IMR-90 (cell line): ENCODE data around the gene KRT4. TPM values are rescaled to one million over a fixed set of nuclear protein-coding genes. Genes with fewer than 3 reads are reported as not detected.

Experiments used
- ATAC-seq: fragments of 200-7000 bp; cut with Tn5 transposase; 2 replicates; pipeline ENCODE4 v1.9.1; 2020; ENCODE audit warnings: low read depth, mild to moderate bottlenecking, moderate library complexity
- BruUV-seq: library from RNA; stranded (reverse); fragments of 400-500 nt; replicated peaks from 2 replicates; lab custom pipeline; 2021; lab: Mats Ljungman, UMichigan
- CTCF ChIA-PET: fragments of 300-600 bp; formaldehyde crosslinking; extraction: SDS; loops from one replicate; lab custom pipeline; 2021; ENCODE audit warnings: antibody characterized with exemption; lab: Yijun Ruan, JAX
- POLR2A ChIA-PET: fragments of 300-600 bp; sonication (Branson Sonifier 250); formaldehyde crosslinking; loops from one replicate; lab custom pipeline; 2022; ENCODE audit warnings: antibody characterized with exemption; ENCODE audit not compliant: unreplicated experiment; lab: Charles Lee
- DNase-seq: peaks from one replicate; pipeline ENCODE4 v3.0.0; 2013
- H2AFZ ChIP-seq: replicated peaks from 2 replicates; pipeline ENCODE3; 2013; ENCODE audit warnings: low read length, mild to moderate bottlenecking; ENCODE audit not compliant: poor library complexity
- H2AK5ac ChIP-seq: 2 replicates; pipeline ENCODE4 v1.6.1; 2013; ENCODE audit warnings: low read depth, low read length, inconsistent platforms
- H2AK9ac ChIP-seq: replicated peaks from 2 replicates; pipeline ENCODE3; 2013; ENCODE audit warnings: mild to moderate bottlenecking, low read depth, low read length, moderate library complexity; ENCODE audit not compliant: poor library complexity
- H2BK120ac ChIP-seq: 2 replicates; pipeline ENCODE4 v1.6.1; 2013; ENCODE audit warnings: low read depth, low read length, inconsistent platforms
- H2BK15ac ChIP-seq: 3 replicates; pipeline ENCODE4 v1.6.1; 2013; ENCODE audit warnings: low read depth, low read length, inconsistent platforms
- H2BK20ac ChIP-seq: 2 replicates; pipeline ENCODE4 v1.6.1; 2013; ENCODE audit warnings: low read depth, mild to moderate bottlenecking, inconsistent platforms, low read length, moderate library complexity
- H2BK5ac ChIP-seq: 2 replicates; pipeline ENCODE4 v1.6.1; 2013; ENCODE audit warnings: mild to moderate bottlenecking, low read depth, low read length, inconsistent platforms; ENCODE audit not compliant: poor library complexity, severe bottlenecking
- H3K14ac ChIP-seq: replicated peaks from 2 replicates; pipeline ENCODE4 v1.6.1; 2013; ENCODE audit warnings: low read depth, low read length, inconsistent platforms
- H3K18ac ChIP-seq: 2 replicates; pipeline ENCODE4 v1.6.1; 2013; ENCODE audit warnings: low read depth, low read length, control low read depth
- H3K23ac ChIP-seq: 2 replicates; pipeline ENCODE4 v1.6.1; 2013; ENCODE audit warnings: low read depth, low read length, inconsistent platforms
- H3K27ac ChIP-seq: 2 replicates; pipeline ENCODE4 v1.5.1; 2013; ENCODE audit warnings: mild to moderate bottlenecking, control low read depth, low read length; ENCODE audit not compliant: insufficient read depth
- H3K27me3 ChIP-seq: 2 replicates; pipeline ENCODE4 v1.6.1; 2013; ENCODE audit warnings: low read length; ENCODE audit not compliant: control insufficient read depth, insufficient read depth
- H3K36me3 ChIP-seq: 2 replicates; pipeline ENCODE4 v1.6.1; 2013; ENCODE audit warnings: low read length, mixed read lengths; ENCODE audit not compliant: control insufficient read depth, insufficient read depth
- H3K4ac ChIP-seq: 2 replicates; pipeline ENCODE4 v1.6.1; 2013; ENCODE audit warnings: low read depth, low read length, inconsistent platforms
- H3K4me1 ChIP-seq: 2 replicates; pipeline ENCODE4 v1.6.1; 2013; ENCODE audit warnings: low read length, mixed read lengths; ENCODE audit not compliant: control insufficient read depth, insufficient read depth
- H3K4me2 ChIP-seq: 2 replicates; pipeline ENCODE4 v1.6.1; 2013; ENCODE audit warnings: low read depth, mild to moderate bottlenecking, control low read depth, low read length, moderate library complexity
- H3K4me3 ChIP-seq: 2 replicates; pipeline ENCODE4 v1.5.1; 2013; ENCODE audit warnings: low read depth, mild to moderate bottlenecking, control low read depth, low read length, moderate library complexity; ENCODE audit not compliant: insufficient read depth
- H3K56ac ChIP-seq: 2 replicates; pipeline ENCODE4 v1.6.1; 2013; ENCODE audit warnings: low read length, inconsistent platforms; ENCODE audit not compliant: insufficient read depth; ENCODE audit errors: extremely low read depth
- H3K79me1 ChIP-seq, 2 experiments: 2 replicates each; pipeline ENCODE4 v1.6.1; 2013; ENCODE audit warnings: low read length in 2 of 2, inconsistent platforms in 1 of 2, low read depth in 1 of 2
- H3K9ac ChIP-seq: 2 replicates; pipeline ENCODE4 v1.6.1; 2013; ENCODE audit warnings: low read depth, low read length, control low read depth
- H3K9me1 ChIP-seq: 2 replicates; pipeline ENCODE4 v1.6.1; 2013; ENCODE audit warnings: low read length, inconsistent platforms; ENCODE audit not compliant: insufficient read depth
- H3K9me3 ChIP-seq: 2 replicates; pipeline ENCODE4 v1.6.1; 2013; ENCODE audit warnings: low read length; ENCODE audit not compliant: control insufficient read depth, insufficient read depth
- H4K20me1 ChIP-seq: 2 replicates; pipeline ENCODE4 v1.6.1; 2013; ENCODE audit warnings: low read length, inconsistent platforms; ENCODE audit not compliant: insufficient read depth
- H4K5ac ChIP-seq: 2 replicates; pipeline ENCODE4 v1.6.1; 2013; ENCODE audit warnings: mild to moderate bottlenecking, low read depth, low read length, control low read depth
- H4K8ac ChIP-seq, 2 experiments: 2 replicates each; pipeline ENCODE4 v1.6.1; 2013; ENCODE audit warnings: low read depth in 2 of 2, low read length in 2 of 2, control low read depth in 1 of 2, inconsistent platforms in 1 of 2
- H4K91ac ChIP-seq: 2 replicates; pipeline ENCODE4 v1.6.1; 2013; ENCODE audit warnings: low read depth, low read length, inconsistent platforms; ENCODE audit not compliant: insufficient read depth
- CEBPB ChIP-seq: IDR thresholded peaks from 2 replicates; pipeline ENCODE4 v1.6.1; 2012; ENCODE audit warnings: low read depth, low read length, improper control_type of control experiment
- FOS ChIP-seq: fragments of 150-350 bp; IDR thresholded peaks from 2 replicates; pipeline ENCODE4 v1.6.1; 2016; ENCODE audit warnings: low read depth, low read length
- MAZ ChIP-seq: IDR thresholded peaks from 2 replicates; pipeline ENCODE4 v1.6.1; 2012; ENCODE audit warnings: low read depth, mild to moderate bottlenecking, low read length, improper control_type of control experiment, moderate library complexity, borderline replicate concordance
- MXI1 ChIP-seq: IDR thresholded peaks from 2 replicates; pipeline ENCODE4 v1.6.1; 2012; ENCODE audit warnings: low read depth, mild to moderate bottlenecking, low read length, moderate library complexity, borderline replicate concordance
- NFE2L2 ChIP-seq: fragments of 150-350 bp; IDR thresholded peaks from 2 replicates; pipeline ENCODE4 v1.6.1; 2016; ENCODE audit warnings: low read depth, mild to moderate bottlenecking, low read length
- POLR2A ChIP-seq: IDR thresholded peaks from 2 replicates; pipeline ENCODE4 v1.6.1; 2012; ENCODE audit warnings: mild to moderate bottlenecking, low read depth, low read length
- RCOR1 ChIP-seq: IDR thresholded peaks from 2 replicates; pipeline ENCODE4 v1.6.1; 2012; ENCODE audit warnings: mild to moderate bottlenecking, low read length, improper control_type of control experiment; ENCODE audit not compliant: insufficient replicate concordance
- RFX5 ChIP-seq: IDR thresholded peaks from 2 replicates; pipeline ENCODE4 v1.8.0; 2012; ENCODE audit warnings: low read depth, mild to moderate bottlenecking, low read length, moderate library complexity
- SMC3 ChIP-seq: fragments of 150-350 bp; IDR thresholded peaks from 2 replicates; pipeline ENCODE4 v1.6.1; 2016; ENCODE audit warnings: low read depth, mild to moderate bottlenecking, antibody characterized with exemption, low read length, moderate library complexity
- dilution Hi-C: fragments of 300-500 bp; cut with HindIII; formaldehyde crosslinking; loops from one replicate; pipeline ENCODE4 v1.14.3; 2018; ENCODE audit warnings: low sequenced_read_pairs; ENCODE audit not compliant: unreplicated experiment
- in situ Hi-C: fragments of 300-500 bp; cut with MboI; formaldehyde crosslinking; loops from 3 replicates; pipeline ENCODE4 v1.14.3; 2019; ENCODE audit warnings: low sequenced_read_pairs, inconsistent platforms, mixed read lengths
- intact Hi-C: fragments of 100-400 bp; cut with micrococcal nuclease; formaldehyde crosslinking; loops from 2 replicates; pipeline ENCODE4 v1.10.0; 2022
- polyA plus RNA-seq, 3 experiments: library from polyadenylated mRNA; depleted of rRNA; stranded (reverse); fragments of >200 nt; gene quantifications; 2 replicates each; pipeline ENCODE4 v1.2.3, GENCODE V29; 2012; ENCODE audit warnings: low replicate concordance in 1 of 3
- total RNA-seq: library from RNA; depleted of rRNA; stranded (reverse); fragments of >200 nt; gene quantifications from 2 replicates; pipeline ENCODE4 v1.2.3, GENCODE V29; 2012
- TF ChIP-seq, protein P1 (sequence below): fragments of 150-350 bp; IDR thresholded peaks from 2 replicates; pipeline ENCODE4 v1.6.1; 2016; ENCODE audit warnings: low read depth, mild to moderate bottlenecking, low read length, moderate library complexity, borderline replicate concordance
- TF ChIP-seq, protein P2 (sequence below): conservative IDR thresholded peaks from 2 replicates; pipeline ENCODE4 v1.5.1; 2012; ENCODE audit warnings: mild to moderate bottlenecking, low read depth, low read length, improper control_type of control experiment

The KRT4 gene
- total and polyA plus RNA-seq, 2 of the 4 experiments (the other 2 are of a cell fraction): under 0.01 to 0.07 TPM

DNA sequence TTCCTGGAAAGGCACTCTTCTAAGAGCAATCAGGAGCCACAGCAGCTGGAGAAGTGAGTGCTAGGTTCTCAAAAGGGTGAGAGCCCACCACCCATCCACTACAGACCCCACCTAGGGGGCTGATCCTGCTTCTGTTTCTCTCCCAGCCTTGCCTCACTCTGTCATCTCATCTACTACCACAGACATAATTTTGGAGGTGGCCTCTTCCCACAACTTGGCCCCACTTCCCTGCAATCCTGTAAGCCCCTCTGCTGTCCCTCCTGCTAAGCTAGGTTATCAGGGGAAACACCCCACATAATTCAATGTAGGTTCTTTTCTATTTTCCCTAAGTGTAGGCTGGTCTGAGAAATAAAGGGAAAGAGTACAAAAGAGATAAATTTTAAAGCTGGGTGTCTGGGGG lies 53.3 kb downstream of the KRT4 start:
- Histone ChIP-seq H3K9ac (no peak overlapping the region), H3K4me3 (no peak overlapping the region), H3K27ac (no peak overlapping the region), H3K9me1 (no peaks in the 10 kb centered on the region), H3K56ac (no peak overlapping the region), H2BK120ac (no peak overlapping the region), H3K14ac (no peak overlapping the region), H4K5ac (no peak overlapping the region), H3K23ac (no peak overlapping the region), H2BK20ac (no peak overlapping the region), H3K79me1 (no peaks in the 10 kb centered on the region), H2BK15ac (no peak overlapping the region), H3K36me3 (no peaks in the 10 kb centered on the region), H2AFZ (no peak overlapping the region), H3K9me3 (peaks cover 5% of the 10 kb centered on the region; the same call in 1 of the 2 replicates), H3K18ac (no peak overlapping the region), H4K8ac (no peak overlapping the region), H3K4ac (no peak overlapping the region), H4K20me1 (no peaks in the 10 kb centered on the region), H4K91ac (no peak overlapping the region), H3K27me3 (peaks cover 2% of the 10 kb centered on the region), H3K4me1 (no peaks in the 10 kb centered on the region), H3K4me2 (no peak overlapping the region), H2AK5ac (no peak overlapping the region), H2BK5ac (no peak overlapping the region), H2AK9ac (no peak overlapping the region)
- CTCF ChIA-PET: no interaction called here
- DNase-seq: no peak
- no peak for ATAC-seq
- POLR2A ChIA-PET: no interaction called here
- dilution Hi-C loops (no loop called here), intact Hi-C loops (no loop called here), in situ Hi-C loops (no loop called here)
- no TSS peak for BruUV-seq
- TF ChIP-seq, protein P1, sequence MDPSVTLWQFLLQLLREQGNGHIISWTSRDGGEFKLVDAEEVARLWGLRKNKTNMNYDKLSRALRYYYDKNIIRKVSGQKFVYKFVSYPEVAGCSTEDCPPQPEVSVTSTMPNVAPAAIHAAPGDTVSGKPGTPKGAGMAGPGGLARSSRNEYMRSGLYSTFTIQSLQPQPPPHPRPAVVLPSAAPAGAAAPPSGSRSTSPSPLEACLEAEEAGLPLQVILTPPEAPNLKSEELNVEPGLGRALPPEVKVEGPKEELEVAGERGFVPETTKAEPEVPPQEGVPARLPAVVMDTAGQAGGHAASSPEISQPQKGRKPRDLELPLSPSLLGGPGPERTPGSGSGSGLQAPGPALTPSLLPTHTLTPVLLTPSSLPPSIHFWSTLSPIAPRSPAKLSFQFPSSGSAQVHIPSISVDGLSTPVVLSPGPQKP: no peak
- TF ChIP-seq RFX5: no peak
- TF ChIP-seq CEBPB: no peak
- no peak for TF ChIP-seq FOS
- TF ChIP-seq, protein P2, sequence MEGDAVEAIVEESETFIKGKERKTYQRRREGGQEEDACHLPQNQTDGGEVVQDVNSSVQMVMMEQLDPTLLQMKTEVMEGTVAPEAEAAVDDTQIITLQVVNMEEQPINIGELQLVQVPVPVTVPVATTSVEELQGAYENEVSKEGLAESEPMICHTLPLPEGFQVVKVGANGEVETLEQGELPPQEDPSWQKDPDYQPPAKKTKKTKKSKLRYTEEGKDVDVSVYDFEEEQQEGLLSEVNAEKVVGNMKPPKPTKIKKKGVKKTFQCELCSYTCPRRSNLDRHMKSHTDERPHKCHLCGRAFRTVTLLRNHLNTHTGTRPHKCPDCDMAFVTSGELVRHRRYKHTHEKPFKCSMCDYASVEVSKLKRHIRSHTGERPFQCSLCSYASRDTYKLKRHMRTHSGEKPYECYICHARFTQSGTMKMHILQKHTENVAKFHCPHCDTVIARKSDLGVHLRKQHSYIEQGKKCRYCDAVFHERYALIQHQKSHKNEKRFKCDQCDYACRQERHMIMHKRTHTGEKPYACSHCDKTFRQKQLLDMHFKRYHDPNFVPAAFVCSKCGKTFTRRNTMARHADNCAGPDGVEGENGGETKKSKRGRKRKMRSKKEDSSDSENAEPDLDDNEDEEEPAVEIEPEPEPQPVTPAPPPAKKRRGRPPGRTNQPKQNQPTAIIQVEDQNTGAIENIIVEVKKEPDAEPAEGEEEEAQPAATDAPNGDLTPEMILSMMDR: no peak
- no peak for TF ChIP-seq MAZ
- no peak for TF ChIP-seq RCOR1
- no peak for TF ChIP-seq MXI1
- no peak for TF ChIP-seq NFE2L2
- no peak for TF ChIP-seq SMC3
- TF ChIP-seq POLR2A: no peak
